HepG2 (cell line): ENCODE measurements around the gene ARHGAP33. TPM values are rescaled to one million over a fixed set of nuclear protein-coding genes. Genes with fewer than 3 reads are reported as not detected.
A peak's percentile ranks its signal among the peaks of the same experiment; 100 is the strongest.

Experiments
- ADNP ChIP-seq: sonication (generic); formaldehyde crosslinking; IDR thresholded peaks from 2 replicates; pipeline ENCODE4 v1.4.0; 2020; ENCODE audit warnings: missing genetic modification reagents
- GABPB1 ChIP-seq: IDR thresholded peaks from 2 replicates; pipeline ENCODE4 v1.6.1; 2016; ENCODE audit warnings: mild to moderate bottlenecking, missing genetic modification reagents, moderate library complexity, missing compliant biosample characterization
- GLI4 ChIP-seq: sonication (generic); formaldehyde crosslinking; IDR thresholded peaks from 2 replicates; pipeline ENCODE4 v1.5.1; 2020; ENCODE audit warnings: missing genetic modification reagents, mild to moderate bottlenecking, moderate library complexity, borderline replicate concordance
- HDAC6 ChIP-seq: fragments of 200-600 bp; sonication (generic); IDR thresholded peaks from 2 replicates; pipeline ENCODE4 v1.7.0; 2017; ENCODE audit warnings: mild to moderate bottlenecking, antibody characterized with exemption, low read length, low read depth
- HES4 ChIP-seq: sonication (generic); formaldehyde crosslinking; IDR thresholded peaks from 2 replicates; pipeline ENCODE4 v1.9.0; 2021; ENCODE audit warnings: mild to moderate bottlenecking, missing genetic modification reagents, borderline replicate concordance
- HNF4G ChIP-seq, 2 experiments: sonication (generic) in 1 of 2; formaldehyde crosslinking in 1 of 2; IDR thresholded peaks; 2 replicates each; pipeline versions ENCODE4 v1.4.0 to v1.6.1; 2011 to 2020; ENCODE audit warnings: borderline replicate concordance in 2 of 2, low read depth in 2 of 2, mild to moderate bottlenecking in 2 of 2, low read length in 1 of 2, missing genetic modification reagents in 1 of 2, moderate library complexity in 1 of 2
- NFYB ChIP-seq: sonication (generic); formaldehyde crosslinking; IDR thresholded peaks from 2 replicates; pipeline ENCODE4 v1.4.0; 2020; ENCODE audit warnings: missing genetic modification reagents
- SAP130 ChIP-seq: IDR thresholded peaks from 2 replicates; pipeline ENCODE4 v1.6.1; 2016; ENCODE audit warnings: low read depth
- SETDB1 ChIP-seq: sonication (generic); formaldehyde crosslinking; IDR thresholded peaks from 2 replicates; pipeline ENCODE4 v1.5.1; 2020; ENCODE audit warnings: missing genetic modification reagents, mild to moderate bottlenecking, borderline replicate concordance
- XBP1 ChIP-seq: sonication (generic); formaldehyde crosslinking; IDR thresholded peaks from 2 replicates; pipeline ENCODE4 v1.5.0; 2020; ENCODE audit warnings: missing genetic modification reagents
- ZBTB38 ChIP-seq: sonication (generic); formaldehyde crosslinking; IDR thresholded peaks from 2 replicates; pipeline ENCODE4 v1.5.1; 2020; ENCODE audit warnings: mild to moderate bottlenecking, missing genetic modification reagents
- ZBTB46 ChIP-seq: sonication (generic); formaldehyde crosslinking; IDR thresholded peaks from 2 replicates; pipeline ENCODE4 v1.4.0; 2020; ENCODE audit warnings: mild to moderate bottlenecking, missing genetic modification reagents, borderline replicate concordance
- ZBTB7B ChIP-seq: sonication (generic); formaldehyde crosslinking; IDR thresholded peaks from 2 replicates; pipeline ENCODE4 v1.4.0; 2020; ENCODE audit warnings: missing genetic modification reagents
- ZFP36L2 ChIP-seq: sonication (generic); formaldehyde crosslinking; IDR thresholded peaks from 2 replicates; pipeline ENCODE4 v1.4.0; 2020; ENCODE audit warnings: missing genetic modification reagents
- ZNF136 ChIP-seq: sonication (generic); formaldehyde crosslinking; IDR thresholded peaks from 2 replicates; pipeline ENCODE4 v1.8.1; 2022; ENCODE audit warnings: low read depth, mild to moderate bottlenecking, moderate library complexity, missing genetic modification reagents
- ZNF263 ChIP-seq: sonication (generic); formaldehyde crosslinking; IDR thresholded peaks from 2 replicates; pipeline ENCODE4 v1.4.0; 2020; ENCODE audit warnings: missing genetic modification reagents
- ZNF547 ChIP-seq: sonication (generic); formaldehyde crosslinking; IDR thresholded peaks from 2 replicates; pipeline ENCODE4 v1.5.1; 2020; ENCODE audit warnings: mild to moderate bottlenecking, missing genetic modification reagents
- ZNF761 ChIP-seq: sonication (generic); formaldehyde crosslinking; conservative IDR thresholded peaks from 2 replicates; pipeline ENCODE4 v1.4.0; 2020; ENCODE audit warnings: mild to moderate bottlenecking, missing genetic modification reagents
- polyA plus RNA-seq, 8 experiments: library from polyadenylated mRNA; depleted of rRNA in 3 of 8; stranded (reverse) in 7 of 8; unstranded in 1 of 8; fragments of >200 nt; fragmentation: Illumina TruSeq in 4 of 8; extraction: Trizol in 4 of 8; gene quantifications; 2 replicates each; pipeline versions ENCODE4 v1.2.1 to v1.2.3, GENCODE V29; 2011 to 2016; ENCODE audit warnings: low read depth in 4 of 8, missing spikeins in 1 of 8, mixed read lengths in 1 of 8; ENCODE audit not compliant: insufficient read depth in 1 of 8
- total RNA-seq, 5 experiments: library from RNA; depleted of rRNA; stranded (reverse); fragments of >200 nt; fragmentation: Illumina TruSeq; extraction: Trizol; gene quantifications; 2 replicates each; pipeline ENCODE4 v1.2.3, GENCODE V29; 2016; ENCODE audit warnings: low read depth in 1 of 5
- TF ChIP-seq, protein P1 (sequence below): sonication (generic); formaldehyde crosslinking; IDR thresholded peaks from 2 replicates; pipeline ENCODE4 v1.5.0; 2020; ENCODE audit warnings: mild to moderate bottlenecking, missing genetic modification reagents, moderate library complexity
- TF ChIP-seq, protein P2 (sequence below): sonication (generic); formaldehyde crosslinking; conservative IDR thresholded peaks from 2 replicates; pipeline ENCODE4 v1.4.0; 2020; ENCODE audit warnings: mild to moderate bottlenecking, missing genetic modification reagents, moderate library complexity
- TF ChIP-seq, protein P3 (sequence below): sonication (generic); formaldehyde crosslinking; IDR thresholded peaks from 2 replicates; pipeline ENCODE4 v1.5.1; 2020; ENCODE audit warnings: missing genetic modification reagents, mild to moderate bottlenecking, borderline replicate concordance

Gene ARHGAP33
- total and polyA plus RNA-seq, 2 of the 13 experiments (the other 11 are each of a cell fraction or from before 2014, with no cell fraction given), result 1.3 to 2.7 TPM

- TF ChIP-seq ZBTB46, result no peak
- no peak for TF ChIP-seq HDAC6
- TF ChIP-seq ZNF761, result no peak
- TF ChIP-seq ZNF263 (CRISPR knock-in tag), result peak; percentile 99
- no peak for TF ChIP-seq NFYB (CRISPR knock-in tag)
- no peak for TF ChIP-seq ADNP (CRISPR knock-in tag)
- no peak for TF ChIP-seq HES4 (CRISPR knock-in tag)
- TF ChIP-seq ZBTB7B (CRISPR knock-in tag), result peak; percentile 80
- TF ChIP-seq SETDB1, result no peak
- TF ChIP-seq, protein P1, sequence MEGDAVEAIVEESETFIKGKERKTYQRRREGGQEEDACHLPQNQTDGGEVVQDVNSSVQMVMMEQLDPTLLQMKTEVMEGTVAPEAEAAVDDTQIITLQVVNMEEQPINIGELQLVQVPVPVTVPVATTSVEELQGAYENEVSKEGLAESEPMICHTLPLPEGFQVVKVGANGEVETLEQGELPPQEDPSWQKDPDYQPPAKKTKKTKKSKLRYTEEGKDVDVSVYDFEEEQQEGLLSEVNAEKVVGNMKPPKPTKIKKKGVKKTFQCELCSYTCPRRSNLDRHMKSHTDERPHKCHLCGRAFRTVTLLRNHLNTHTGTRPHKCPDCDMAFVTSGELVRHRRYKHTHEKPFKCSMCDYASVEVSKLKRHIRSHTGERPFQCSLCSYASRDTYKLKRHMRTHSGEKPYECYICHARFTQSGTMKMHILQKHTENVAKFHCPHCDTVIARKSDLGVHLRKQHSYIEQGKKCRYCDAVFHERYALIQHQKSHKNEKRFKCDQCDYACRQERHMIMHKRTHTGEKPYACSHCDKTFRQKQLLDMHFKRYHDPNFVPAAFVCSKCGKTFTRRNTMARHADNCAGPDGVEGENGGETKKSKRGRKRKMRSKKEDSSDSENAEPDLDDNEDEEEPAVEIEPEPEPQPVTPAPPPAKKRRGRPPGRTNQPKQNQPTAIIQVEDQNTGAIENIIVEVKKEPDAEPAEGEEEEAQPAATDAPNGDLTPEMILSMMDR, result no peak
- 0 out of 2 replicates have a peak, but pooled peaks have one; percentile 67 for TF ChIP-seq ZNF547
- peak; percentile 23; the same call in 1 of the 2 replicates for TF ChIP-seq SAP130 (CRISPR knock-in tag)
- TF ChIP-seq ZFP36L2 (CRISPR knock-in tag), result no peak
- 0 out of 2 replicates have a peak, but pooled peaks have one; percentile 34 for TF ChIP-seq GLI4 (CRISPR knock-in tag)
- 0 out of 2 replicates have a peak, but pooled peaks have one; percentile 38 for TF ChIP-seq ZNF136 (CRISPR knock-in tag)
- peak; percentile 19; the same call in 1 of the 2 replicates for TF ChIP-seq GABPB1
- peak; percentile 19; the same call in 1 of the 2 replicates for TF ChIP-seq ZBTB38 (CRISPR knock-in tag)
- TF ChIP-seq, protein P2, sequence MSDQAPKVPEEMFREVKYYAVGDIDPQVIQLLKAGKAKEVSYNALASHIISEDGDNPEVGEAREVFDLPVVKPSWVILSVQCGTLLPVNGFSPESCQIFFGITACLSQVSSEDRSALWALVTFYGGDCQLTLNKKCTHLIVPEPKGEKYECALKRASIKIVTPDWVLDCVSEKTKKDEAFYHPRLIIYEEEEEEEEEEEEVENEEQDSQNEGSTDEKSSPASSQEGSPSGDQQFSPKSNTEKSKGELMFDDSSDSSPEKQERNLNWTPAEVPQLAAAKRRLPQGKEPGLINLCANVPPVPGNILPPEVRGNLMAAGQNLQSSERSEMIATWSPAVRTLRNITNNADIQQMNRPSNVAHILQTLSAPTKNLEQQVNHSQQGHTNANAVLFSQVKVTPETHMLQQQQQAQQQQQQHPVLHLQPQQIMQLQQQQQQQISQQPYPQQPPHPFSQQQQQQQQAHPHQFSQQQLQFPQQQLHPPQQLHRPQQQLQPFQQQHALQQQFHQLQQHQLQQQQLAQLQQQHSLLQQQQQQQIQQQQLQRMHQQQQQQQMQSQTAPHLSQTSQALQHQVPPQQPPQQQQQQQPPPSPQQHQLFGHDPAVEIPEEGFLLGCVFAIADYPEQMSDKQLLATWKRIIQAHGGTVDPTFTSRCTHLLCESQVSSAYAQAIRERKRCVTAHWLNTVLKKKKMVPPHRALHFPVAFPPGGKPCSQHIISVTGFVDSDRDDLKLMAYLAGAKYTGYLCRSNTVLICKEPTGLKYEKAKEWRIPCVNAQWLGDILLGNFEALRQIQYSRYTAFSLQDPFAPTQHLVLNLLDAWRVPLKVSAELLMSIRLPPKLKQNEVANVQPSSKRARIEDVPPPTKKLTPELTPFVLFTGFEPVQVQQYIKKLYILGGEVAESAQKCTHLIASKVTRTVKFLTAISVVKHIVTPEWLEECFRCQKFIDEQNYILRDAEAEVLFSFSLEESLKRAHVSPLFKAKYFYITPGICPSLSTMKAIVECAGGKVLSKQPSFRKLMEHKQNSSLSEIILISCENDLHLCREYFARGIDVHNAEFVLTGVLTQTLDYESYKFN (CRISPR knock-in tag), result peak; percentile 69
- no peak for TF ChIP-seq XBP1 (CRISPR knock-in tag)
- peak; percentile 83 for TF ChIP-seq HNF4G (IDR thresholded peaks at IDR 0.05; ENCODE audit: borderline replicate concordance, low read depth, low read length)
- peak; percentile 56; the same call in 1 of the 2 replicates for TF ChIP-seq HNF4G (CRISPR knock-in tag; IDR thresholded peaks at IDR 0.05; ENCODE audit: borderline replicate concordance, low read depth)
- TF ChIP-seq, protein P3, sequence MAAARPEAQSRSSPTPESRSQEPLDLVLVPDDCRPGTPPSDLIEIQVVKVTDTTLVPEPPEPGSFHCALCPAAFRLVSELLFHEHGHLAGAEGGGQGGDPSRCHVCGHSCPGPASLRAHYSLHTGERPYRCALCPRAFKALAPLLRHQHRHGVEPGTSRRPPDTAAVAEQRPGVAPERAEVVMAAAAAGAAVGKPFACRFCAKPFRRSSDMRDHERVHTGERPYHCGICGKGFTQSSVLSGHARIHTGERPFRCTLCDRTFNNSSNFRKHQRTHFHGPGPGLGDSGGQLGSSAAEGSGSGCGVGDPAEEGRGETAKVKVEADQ (CRISPR knock-in tag), result 0 out of 2 replicates have a peak, but pooled peaks have one; percentile 56
Measured at GRCh38 chr19:35786299-35787160, 11.2 kb downstream of the ARHGAP33 start (continued).
